CD4-positive, CD25-positive, alpha-beta regulatory T cell (primary cell): ENCODE measurements around the gene TICAM1. TPM values are rescaled to one million over a fixed set of nuclear protein-coding genes. Genes with fewer than 3 reads are reported as not detected.
"Not testable (repeated sequence)": the region's sequence is repeated elsewhere in the genome, so short reads cannot be mapped to it uniquely, and the experiment has no call there.

Experiments
- ATAC-seq, 2 donors: fragments of 150-1000 bp; cut with Tn5 transposase; one replicate each; pipeline ENCODE4 v1.10.0; 2021; ENCODE audit warnings: low read depth in 2 of 2, moderate number of reproducible peaks in 2 of 2, moderate library complexity in 1 of 2
- DNase-seq, 3 donors: peaks; one replicate each; pipeline versions ENCODE4 v3.0.0 to v3.0.0-alpha.2; 2012 to 2022; ENCODE audit warnings: mixed read lengths in 1 of 3
- H3K27ac ChIP-seq: one replicate; pipeline ENCODE4 v1.7.0; 2013; ENCODE audit warnings: mild to moderate bottlenecking, low read length; ENCODE audit not compliant: insufficient read depth, poor library complexity, severe bottlenecking
- H3K27me3 ChIP-seq: one replicate; pipeline ENCODE4 v1.7.0; 2013; ENCODE audit warnings: low read length; ENCODE audit not compliant: control insufficient read depth, insufficient read depth
- H3K36me3 ChIP-seq: one replicate; pipeline ENCODE4 v1.7.0; 2013; ENCODE audit warnings: mild to moderate bottlenecking, low read length, moderate library complexity; ENCODE audit not compliant: control insufficient read depth, insufficient read depth
- H3K4me1 ChIP-seq: 2 replicates; pipeline ENCODE4 v1.7.0; 2013; ENCODE audit warnings: mild to moderate bottlenecking, low read length; ENCODE audit not compliant: insufficient read depth, control insufficient read depth, poor library complexity, severe bottlenecking
- H3K4me3 ChIP-seq: one replicate; pipeline ENCODE4 v1.7.0; 2013; ENCODE audit warnings: low read depth, mild to moderate bottlenecking, low read length, moderate library complexity
- H3K9me3 ChIP-seq, 2 experiments: 1 replicate in 1 of 2; 2 replicates in 1 of 2; pipeline ENCODE4 v1.7.0; 2013; ENCODE audit warnings: low read length in 2 of 2, mild to moderate bottlenecking in 1 of 2, moderate library complexity in 1 of 2; ENCODE audit not compliant: control insufficient read depth in 2 of 2
- H3K27ac Mint-ChIP-seq, 3 donors: one replicate each; pipeline ENCODE4 v1.8.0; 2020 to 2022; ENCODE audit warnings: mild to moderate bottlenecking in 3 of 3, mixed read lengths in 3 of 3, moderate library complexity in 2 of 3
- H3K27me3 Mint-ChIP-seq: one replicate; pipeline ENCODE4 v1.8.0; 2022; ENCODE audit warnings: mild to moderate bottlenecking, mixed read lengths
- H3K36me3 Mint-ChIP-seq: one replicate; pipeline ENCODE4 v1.8.0; 2020; ENCODE audit warnings: mixed read lengths
- H3K4me1 Mint-ChIP-seq, 4 donors: one replicate each; pipeline ENCODE4 v1.8.0; 2020 to 2022; ENCODE audit warnings: mixed read lengths in 4 of 4, mild to moderate bottlenecking in 1 of 4
- H3K4me3 Mint-ChIP-seq, 4 donors: one replicate each; pipeline ENCODE4 v1.8.0; 2020 to 2022; ENCODE audit warnings: mild to moderate bottlenecking in 4 of 4, mixed read lengths in 4 of 4, moderate library complexity in 3 of 4
- H3K9me3 Mint-ChIP-seq, 7 donors: one replicate each; pipeline ENCODE4 v1.8.0; 2020 to 2022; ENCODE audit warnings: mixed read lengths in 7 of 7, mild to moderate bottlenecking in 3 of 7, moderate library complexity in 2 of 7
- polyA plus RNA-seq, 4 donors: library from polyadenylated mRNA; unstranded; fragments of 300-500 nt; fragmentation: Illumina TruSeq; gene quantifications; one replicate each; pipeline ENCODE4 v1.2.3, GENCODE V29; 2021
- total RNA-seq: library from RNA; stranded (reverse); gene quantifications from one replicate; pipeline ENCODE4 v1.2.3, GENCODE V29; 2022

TICAM1 gene
- total and polyA plus RNA-seq, 5 donors from 2014 or later: 3.3 to 28.5 (median 7.4) TPM

DNA sequence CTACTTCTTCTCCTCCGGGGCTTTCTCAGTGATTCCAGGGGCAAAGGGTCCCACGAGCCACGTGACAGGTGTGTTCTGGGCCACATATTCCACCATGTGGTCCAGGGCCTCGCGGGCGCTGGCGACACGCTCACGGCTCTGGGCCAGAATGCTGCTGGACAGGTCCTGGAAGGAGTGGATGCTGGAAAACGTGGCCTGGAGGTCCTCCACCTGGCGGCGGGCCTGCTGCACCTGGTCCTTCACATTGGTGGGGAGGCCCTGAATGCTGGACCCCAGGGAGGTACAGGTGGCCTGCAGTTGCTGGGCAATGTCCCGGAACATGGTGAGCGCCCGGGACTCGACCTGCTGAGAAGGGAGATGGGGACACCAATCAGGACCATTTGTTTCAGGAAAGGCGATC is 7.7 kb upstream of the TICAM1 start:
- H3K4me3 Mint-ChIP-seq: no peak overlapping the region
- DNase-seq (no peak), ATAC-seq (no peak)
- no peaks in the 10 kb centered on the region for H3K27me3 Mint-ChIP-seq
- H3K36me3 Mint-ChIP-seq: peaks cover 21% of the 10 kb centered on the region
- peaks cover 2 to 14% (median 11%) of the 10 kb centered on the region in 4 donors for H3K4me1 Mint-ChIP-seq
- no peak overlapping the region for H3K27ac Mint-ChIP-seq
- Histone ChIP-seq H3K27me3 (no peaks in the 10 kb centered on the region), H3K4me1 (peaks cover 12% of the 10 kb centered on the region), H3K27ac (no peak overlapping the region), H3K36me3 (peaks cover 8% of the 10 kb centered on the region), H3K4me3 (no peak overlapping the region), H3K9me3 (no peaks in the 10 kb centered on the region)
- no peaks in the 10 kb centered on the region for H3K9me3 Mint-ChIP-seq

DNA sequence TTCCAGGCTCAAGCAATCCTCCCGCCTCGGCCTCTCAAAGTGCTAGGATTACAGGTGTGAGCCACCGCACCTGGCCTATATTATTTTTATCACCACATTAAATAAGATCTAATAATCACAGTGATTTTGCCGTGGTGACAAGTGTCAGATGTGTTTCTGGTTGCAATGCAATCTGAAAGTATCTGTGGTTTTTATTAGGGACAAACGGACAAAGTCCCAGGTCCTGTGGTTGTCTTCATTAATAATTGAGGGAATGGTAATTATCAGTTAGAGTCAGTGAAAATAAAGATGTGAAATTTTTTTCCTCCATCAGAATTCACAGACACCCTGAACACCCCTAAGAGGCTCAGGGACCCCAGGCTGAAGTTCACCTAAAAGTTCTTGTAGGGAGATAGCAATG is 1.3 kb upstream of the TICAM1 start:
- H3K4me3 ChIP-seq: no peak overlapping the region
- H3K9me3 ChIP-seq: no peaks in the 10 kb centered on the region
- H3K27me3 ChIP-seq: no peaks in the 10 kb centered on the region
- H3K27ac ChIP-seq: no peak overlapping the region
- peaks cover 27% of the 10 kb centered on the region for H3K4me1 ChIP-seq
- no peaks in the 10 kb centered on the region for H3K27me3 Mint-ChIP-seq
- peaks cover 0 to 33% (median 17%) of the 10 kb centered on the region in 4 donors for H3K4me1 Mint-ChIP-seq
- peak overlapping the region in 2 of 3 donors; percentile 75 to 82 for H3K27ac Mint-ChIP-seq
- ATAC-seq (no peak), DNase-seq (no peak)
- peak overlapping the region; percentile 71 to 94 (median 82) for H3K4me3 Mint-ChIP-seq
- H3K9me3 Mint-ChIP-seq: no peaks in the 10 kb centered on the region
- H3K36me3 Mint-ChIP-seq: peaks cover 4% of the 10 kb centered on the region
- peaks cover under 1% of the 10 kb centered on the region for H3K36me3 ChIP-seq

DNA sequence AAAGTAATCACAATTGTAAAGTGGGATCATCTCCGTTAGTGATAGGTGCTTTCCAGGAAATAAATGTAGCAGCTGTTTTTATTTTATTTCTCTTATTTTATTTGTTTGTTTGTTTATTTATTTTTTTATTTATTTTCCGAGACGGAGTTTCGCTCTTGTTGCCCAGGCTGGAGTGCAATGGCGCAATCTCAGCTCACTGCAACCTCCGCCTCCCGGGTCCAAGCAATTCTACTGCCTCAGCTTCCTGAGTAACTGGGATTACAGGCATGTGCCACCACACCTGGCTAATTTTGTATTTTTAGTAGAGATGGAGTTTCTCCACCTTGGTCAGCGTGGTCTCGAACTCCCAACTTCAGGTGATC is 448 bp upstream of the TICAM1 start:
- Mint-ChIP-seq H3K27ac (peak overlapping the region; percentile 60 to 93 (median 90)), H3K4me1 (peaks cover 0 to 34% (median 17%) of the 10 kb centered on the region in 4 donors), H3K4me3 (peak overlapping the region; percentile 90 to 94 (median 93))
- not testable (repeated sequence) for H3K36me3 ChIP-seq, H3K36me3 Mint-ChIP-seq, H3K9me3 ChIP-seq, ATAC-seq, H3K9me3 Mint-ChIP-seq, H3K27me3 ChIP-seq, H3K27me3 Mint-ChIP-seq, DNase-seq
- peaks cover 27% of the 10 kb centered on the region for H3K4me1 ChIP-seq
- peak overlapping the region; percentile 65 for H3K4me3 ChIP-seq
- H3K27ac ChIP-seq: peak overlapping the region; percentile 90

DNA sequence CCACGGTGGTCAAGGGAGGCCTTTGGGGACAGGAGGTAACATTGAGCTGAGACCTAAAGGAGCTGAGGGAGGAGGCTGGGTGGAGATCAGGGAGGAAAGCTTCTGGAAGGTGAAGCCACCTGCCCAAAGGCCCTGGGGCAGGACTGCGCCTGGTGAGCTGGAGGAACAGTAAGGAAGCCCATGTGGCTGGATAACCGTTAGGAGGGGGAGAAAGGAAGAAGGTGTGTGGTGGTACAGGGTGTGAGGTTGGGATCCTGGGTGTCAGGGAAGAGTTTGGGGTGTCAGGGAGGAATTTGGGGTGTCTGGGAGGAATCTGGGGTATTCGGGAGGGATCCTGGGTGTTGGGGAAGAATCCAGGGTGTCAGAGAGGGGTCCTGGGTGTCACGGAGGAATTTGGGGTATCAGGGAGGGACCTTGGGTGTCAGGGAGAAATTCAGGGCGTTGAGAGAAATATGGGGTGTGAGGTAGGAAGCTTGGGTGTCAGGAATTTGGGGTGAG is 695 bp downstream of the TICAM1 start:
- no peaks in the 10 kb centered on the region for H3K36me3 ChIP-seq
- no peaks in the 10 kb centered on the region for H3K36me3 Mint-ChIP-seq
- no peaks in the 10 kb centered on the region for H3K27me3 ChIP-seq
- H3K9me3 ChIP-seq: no peaks in the 10 kb centered on the region
- H3K4me3 ChIP-seq: peak overlapping the region; percentile 88
- H3K4me1 ChIP-seq: peaks cover 27% of the 10 kb centered on the region
- ATAC-seq (no peak), DNase-seq (no peak)
- H3K27ac ChIP-seq: peak overlapping the region; percentile 90
- H3K4me1 Mint-ChIP-seq: peaks cover 0 to 34% (median 17%) of the 10 kb centered on the region in 4 donors
- peak overlapping the region; percentile 92 to 94 (median 94) for H3K4me3 Mint-ChIP-seq
- H3K27ac Mint-ChIP-seq: peak overlapping the region; percentile 90 to 93 (median 93)
- no peaks in the 10 kb centered on the region for H3K27me3 Mint-ChIP-seq
- no peaks in the 10 kb centered on the region for H3K9me3 Mint-ChIP-seq

DNA sequence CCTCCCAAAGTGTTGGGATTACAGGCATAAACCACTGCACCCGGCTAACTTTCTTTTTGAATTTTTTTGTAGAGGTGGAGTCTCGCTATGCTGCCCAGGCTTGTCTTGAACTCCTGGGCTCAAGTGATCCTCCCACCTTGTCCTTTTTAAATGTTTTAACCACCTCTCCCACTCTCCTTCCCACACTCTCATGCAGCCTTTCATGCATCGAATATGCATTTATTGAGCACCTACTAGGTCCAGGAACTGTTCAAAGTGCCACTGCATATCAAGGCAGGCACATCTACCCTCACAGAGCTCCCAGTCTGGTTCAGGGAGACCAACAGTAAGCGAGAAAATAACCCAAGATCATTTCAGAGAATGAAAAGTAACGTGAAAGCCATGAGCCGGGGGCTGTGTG is 1.2 kb downstream of the TICAM1 start:
- peak overlapping the region; percentile 90 for H3K27ac ChIP-seq
- no peaks in the 10 kb centered on the region for H3K9me3 ChIP-seq
- H3K4me3 Mint-ChIP-seq: peak overlapping the region; percentile 92 to 94 (median 94)
- H3K36me3 ChIP-seq: no peaks in the 10 kb centered on the region
- DNase-seq: no peak
- no peaks in the 10 kb centered on the region for H3K27me3 ChIP-seq
- peak overlapping the region; percentile 90 to 93 (median 93) for H3K27ac Mint-ChIP-seq
- no peaks in the 10 kb centered on the region for H3K27me3 Mint-ChIP-seq
- H3K4me1 Mint-ChIP-seq: peaks cover 0 to 34% (median 17%) of the 10 kb centered on the region in 4 donors
- ATAC-seq: no peak
- H3K4me3 ChIP-seq: peak overlapping the region; percentile 88
- H3K9me3 Mint-ChIP-seq: no peaks in the 10 kb centered on the region
- H3K36me3 Mint-ChIP-seq: no peaks in the 10 kb centered on the region
- peaks cover 27% of the 10 kb centered on the region for H3K4me1 ChIP-seq

DNA sequence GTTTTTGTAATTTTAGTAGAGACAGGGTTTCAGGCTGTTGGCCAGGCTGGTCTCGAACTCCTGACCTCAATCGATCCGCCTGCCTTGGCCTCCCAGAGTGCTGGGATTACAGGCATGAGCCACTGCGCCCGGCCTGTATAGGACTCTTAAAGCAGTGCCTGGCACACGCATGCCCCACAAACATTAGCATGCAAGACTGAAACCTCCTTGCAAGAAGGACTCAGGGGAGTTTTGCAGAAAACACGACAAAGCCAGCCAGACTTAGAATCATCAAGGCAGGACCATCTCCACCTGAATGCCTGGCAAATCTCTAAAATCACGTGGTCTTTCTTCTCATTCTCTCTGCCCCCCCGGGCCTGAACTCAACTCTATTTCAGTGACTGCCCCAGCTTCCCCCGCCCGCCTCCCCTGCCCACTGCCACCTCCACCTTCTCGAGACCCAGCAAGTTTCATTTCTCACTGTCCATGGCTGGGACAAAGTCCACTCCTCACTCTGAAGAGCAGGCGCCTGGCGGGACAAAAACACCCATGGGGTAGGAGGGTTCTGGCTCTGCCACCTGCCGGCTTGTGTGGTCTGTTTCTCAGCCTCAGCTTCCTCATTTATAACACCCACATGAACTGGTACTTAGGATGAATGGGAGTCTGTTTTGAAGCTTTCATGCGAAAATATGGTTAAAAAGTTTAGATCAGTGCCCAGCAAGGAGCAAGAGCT is 2.4 kb downstream of the TICAM1 start:
- H3K27me3 ChIP-seq: no peaks in the 10 kb centered on the region
- H3K9me3 ChIP-seq: no peaks in the 10 kb centered on the region
- Mint-ChIP-seq H3K36me3 (no peaks in the 10 kb centered on the region), H3K4me1 (peaks cover 0 to 34% (median 17%) of the 10 kb centered on the region in 4 donors), H3K4me3 (peak overlapping the region; percentile 66 to 86 (median 82)), H3K9me3 (no peaks in the 10 kb centered on the region), H3K27me3 (no peaks in the 10 kb centered on the region), H3K27ac (peak overlapping the region; percentile 77 to 91 (median 83))
- ATAC-seq: no peak
- no peaks in the 10 kb centered on the region for H3K36me3 ChIP-seq
- H3K27ac ChIP-seq: peak overlapping the region; percentile 60
- peak in 1 of 3 donors; percentile 20 for DNase-seq
- peak overlapping the region; percentile 10 for H3K4me3 ChIP-seq
- peaks cover 27% of the 10 kb centered on the region for H3K4me1 ChIP-seq

DNA sequence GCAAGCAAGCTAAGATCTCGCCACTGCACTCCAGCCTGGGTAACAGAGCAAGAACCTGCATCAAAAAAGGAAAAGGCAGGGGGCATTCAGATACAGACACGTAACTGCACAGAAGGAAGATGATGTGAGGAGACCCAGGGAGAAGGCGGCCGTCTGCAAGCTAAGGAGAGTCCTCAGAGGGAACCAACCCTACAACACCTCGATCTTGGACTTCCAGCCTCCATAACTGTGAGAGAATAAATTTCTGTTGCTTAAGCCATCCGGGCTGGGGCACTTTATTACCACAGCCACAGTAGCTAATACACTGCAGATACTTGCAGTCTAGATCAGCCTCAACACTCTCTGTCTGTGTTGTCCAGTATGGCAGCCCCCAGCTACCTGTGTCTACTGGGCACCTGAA is 7.9 kb downstream of the TICAM1 start:
- H3K27ac Mint-ChIP-seq: no peak overlapping the region
- peaks cover 6% of the 10 kb centered on the region for H3K36me3 ChIP-seq
- H3K36me3 Mint-ChIP-seq: peaks cover 7% of the 10 kb centered on the region
- no peaks in the 10 kb centered on the region for H3K27me3 Mint-ChIP-seq
- H3K27me3 ChIP-seq: no peaks in the 10 kb centered on the region
- no peak overlapping the region for H3K4me3 ChIP-seq
- ATAC-seq (no peak), DNase-seq (no peak)
- no peak overlapping the region for H3K27ac ChIP-seq
- H3K4me3 Mint-ChIP-seq: no peak overlapping the region
- H3K4me1 ChIP-seq: no peaks in the 10 kb centered on the region
- H3K4me1 Mint-ChIP-seq: peaks cover 0 to 12% (median 2%) of the 10 kb centered on the region in 4 donors
- no peaks in the 10 kb centered on the region for H3K9me3 Mint-ChIP-seq
- H3K9me3 ChIP-seq: no peaks in the 10 kb centered on the region

DNA sequence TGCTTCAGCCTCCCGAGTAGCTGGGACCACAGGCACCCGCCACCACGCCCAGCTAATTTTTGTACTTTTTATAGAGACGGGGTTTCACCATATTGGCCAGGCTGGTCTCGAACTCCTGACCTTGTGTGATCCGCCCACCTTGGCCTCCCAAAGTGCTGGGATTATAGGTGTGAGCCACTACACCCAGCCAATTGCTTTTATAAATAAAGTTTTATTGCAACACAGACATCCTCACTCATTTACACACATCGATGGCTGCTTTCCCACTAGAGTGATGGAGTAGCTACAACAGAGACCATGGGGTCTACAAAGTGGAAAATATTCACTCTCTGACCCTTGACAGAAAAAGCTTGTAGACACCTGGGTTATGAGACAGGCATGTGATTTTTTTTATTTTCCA is 9.2 kb downstream of the TICAM1 start:
- not testable (repeated sequence) for H3K9me3 ChIP-seq, DNase-seq, ATAC-seq, H3K27ac Mint-ChIP-seq, H3K9me3 Mint-ChIP-seq, H3K27me3 ChIP-seq, H3K4me3 Mint-ChIP-seq, H3K4me1 ChIP-seq, H3K27me3 Mint-ChIP-seq, H3K27ac ChIP-seq, H3K4me3 ChIP-seq, H3K4me1 Mint-ChIP-seq
- peaks cover 14% of the 10 kb centered on the region for H3K36me3 Mint-ChIP-seq
- peaks cover 15% of the 10 kb centered on the region for H3K36me3 ChIP-seq
